Parathyroid adenoma (tissue), 2 donors: Measurements from ENCODE around the gene AGBL4.

Experiments
- H2AFZ ChIP-seq: fragments of 300-600 bp; sonication (generic); one replicate; pipeline ENCODE4 v1.7.0; 2017; ENCODE audit warnings: antibody characterized with exemption, mild to moderate bottlenecking
- H3K27ac ChIP-seq: fragments of 300-600 bp; sonication (generic); one replicate; pipeline ENCODE4 v1.7.0; 2017
- H3K27me3 ChIP-seq: fragments of 300-600 bp; sonication (generic); one replicate; pipeline ENCODE4 v1.7.0; 2017; ENCODE audit warnings: low read length; ENCODE audit not compliant: control insufficient read depth, insufficient read depth
- H3K36me3 ChIP-seq: fragments of 300-600 bp; sonication (generic); one replicate; pipeline ENCODE4 v1.7.0; 2017; ENCODE audit warnings: low read length; ENCODE audit not compliant: control insufficient read depth, insufficient read depth
- H3K4me1 ChIP-seq: fragments of 300-600 bp; sonication (generic); one replicate; pipeline ENCODE4 v1.7.0; 2017; ENCODE audit warnings: control low read depth
- H3K4me2 ChIP-seq: fragments of 300-600 bp; sonication (generic); one replicate; pipeline ENCODE4 v1.7.0; 2017; ENCODE audit warnings: low read length
- H3K4me3 ChIP-seq: fragments of 300-600 bp; sonication (generic); one replicate; pipeline ENCODE4 v1.7.0; 2017; ENCODE audit warnings: low read depth, low read length
- H3K79me2 ChIP-seq: fragments of 300-600 bp; sonication (generic); one replicate; pipeline ENCODE4 v1.7.0; 2017; ENCODE audit warnings: control low read depth
- H3K9ac ChIP-seq: fragments of 300-600 bp; sonication (generic); one replicate; pipeline ENCODE4 v1.7.0; 2017; ENCODE audit warnings: mild to moderate bottlenecking
- H3K9me3 ChIP-seq: fragments of 300-600 bp; sonication (generic); one replicate; pipeline ENCODE4 v1.7.0; 2017; ENCODE audit warnings: low read length; ENCODE audit not compliant: control insufficient read depth
- TF ChIP-seq, protein P1 (sequence below): fragments of 300-600 bp; sonication (generic); IDR thresholded peaks from one replicate; pipeline ENCODE4 v1.7.0; 2017; ENCODE audit warnings: antibody characterized with exemption, mild to moderate bottlenecking
- donor health status: primary hyperparathyroidism.

Gene AGBL4

GRCh38 chr1:48661726-48662463 lies 1361.9 kb downstream of the AGBL4 start:
- Histone ChIP-seq H3K4me2 (no peak overlapping the region), H3K4me3 (no peak overlapping the region), H2AFZ (no peak overlapping the region), H3K9ac (no peak overlapping the region), H3K9me3 (no peaks in the 10 kb centered on the region), H3K36me3 (no peaks in the 10 kb centered on the region), H3K79me2 (no peaks in the 10 kb centered on the region), H3K4me1 (no peaks in the 10 kb centered on the region), H3K27ac (no peak overlapping the region), H3K27me3 (no peaks in the 10 kb centered on the region)
- TF ChIP-seq, protein P1, sequence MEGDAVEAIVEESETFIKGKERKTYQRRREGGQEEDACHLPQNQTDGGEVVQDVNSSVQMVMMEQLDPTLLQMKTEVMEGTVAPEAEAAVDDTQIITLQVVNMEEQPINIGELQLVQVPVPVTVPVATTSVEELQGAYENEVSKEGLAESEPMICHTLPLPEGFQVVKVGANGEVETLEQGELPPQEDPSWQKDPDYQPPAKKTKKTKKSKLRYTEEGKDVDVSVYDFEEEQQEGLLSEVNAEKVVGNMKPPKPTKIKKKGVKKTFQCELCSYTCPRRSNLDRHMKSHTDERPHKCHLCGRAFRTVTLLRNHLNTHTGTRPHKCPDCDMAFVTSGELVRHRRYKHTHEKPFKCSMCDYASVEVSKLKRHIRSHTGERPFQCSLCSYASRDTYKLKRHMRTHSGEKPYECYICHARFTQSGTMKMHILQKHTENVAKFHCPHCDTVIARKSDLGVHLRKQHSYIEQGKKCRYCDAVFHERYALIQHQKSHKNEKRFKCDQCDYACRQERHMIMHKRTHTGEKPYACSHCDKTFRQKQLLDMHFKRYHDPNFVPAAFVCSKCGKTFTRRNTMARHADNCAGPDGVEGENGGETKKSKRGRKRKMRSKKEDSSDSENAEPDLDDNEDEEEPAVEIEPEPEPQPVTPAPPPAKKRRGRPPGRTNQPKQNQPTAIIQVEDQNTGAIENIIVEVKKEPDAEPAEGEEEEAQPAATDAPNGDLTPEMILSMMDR: no peak

- Histone ChIP-seq H3K36me3 (no peaks in the 10 kb centered on the region), H3K27ac (no peak overlapping the region), H3K9me3 (no peaks in the 10 kb centered on the region), H3K9ac (no peak overlapping the region), H2AFZ (no peak overlapping the region), H3K4me3 (no peak overlapping the region), H3K4me1 (no peaks in the 10 kb centered on the region), H3K4me2 (no peak overlapping the region), H3K79me2 (no peaks in the 10 kb centered on the region), H3K27me3 (no peaks in the 10 kb centered on the region)
- TF ChIP-seq, protein P1: no peak
These were observed 1364.0 kb downstream of the AGBL4 start for GRCh38 chr1:48659801-48660200.

GRCh38 chr1:48657413-48657812 lies 1366.3 kb downstream of the AGBL4 start:
- H3K79me2 ChIP-seq: no peaks in the 10 kb centered on the region
- H3K4me3 ChIP-seq: no peak overlapping the region
- H2AFZ ChIP-seq: no peak overlapping the region
- TF ChIP-seq, protein P1: no peak
- H3K9me3 ChIP-seq: no peaks in the 10 kb centered on the region
- no peaks in the 10 kb centered on the region for H3K4me1 ChIP-seq
- H3K9ac ChIP-seq: no peak overlapping the region
- no peak overlapping the region for H3K4me2 ChIP-seq
- no peaks in the 10 kb centered on the region for H3K36me3 ChIP-seq
- H3K27me3 ChIP-seq: no peaks in the 10 kb centered on the region
- no peak overlapping the region for H3K27ac ChIP-seq

DNA sequence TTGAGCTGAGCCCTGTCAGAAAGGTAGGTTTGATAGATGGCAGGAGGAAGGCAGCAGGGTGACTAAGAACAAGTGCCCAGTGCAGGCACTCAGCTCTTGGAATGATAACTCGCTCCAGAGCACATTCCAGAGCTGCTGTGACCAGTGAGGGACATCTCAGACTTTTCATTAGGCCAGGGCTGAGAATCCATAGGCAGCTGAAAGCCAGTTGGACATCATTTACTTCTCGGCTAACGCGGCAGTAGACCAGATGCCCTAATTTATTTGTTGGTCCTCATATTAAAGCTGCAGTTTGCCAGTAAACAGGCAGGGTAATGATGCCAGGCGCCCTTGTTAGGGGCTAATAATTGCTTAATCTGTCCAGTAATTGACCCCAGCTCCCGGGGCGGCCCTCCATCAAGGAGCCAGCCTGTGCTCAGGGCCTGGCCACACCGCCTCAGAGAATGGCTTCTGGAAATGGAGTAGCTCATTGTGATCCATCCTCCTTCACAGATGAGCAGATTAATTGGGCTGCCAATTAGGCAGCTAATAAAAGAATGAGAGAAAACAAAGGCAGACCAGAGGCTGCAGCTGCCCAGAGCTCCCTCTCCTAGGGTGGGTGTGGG lies 1369.0 kb downstream of the AGBL4 start:
- Histone ChIP-seq H3K36me3 (no peaks in the 10 kb centered on the region), H3K9ac (no peak overlapping the region), H3K4me2 (no peak overlapping the region), H3K27ac (no peak overlapping the region), H3K27me3 (no peaks in the 10 kb centered on the region), H3K4me3 (no peak overlapping the region), H3K9me3 (no peaks in the 10 kb centered on the region), H2AFZ (no peak overlapping the region), H3K79me2 (no peaks in the 10 kb centered on the region), H3K4me1 (no peaks in the 10 kb centered on the region)
- TF ChIP-seq, protein P1: no peak

DNA sequence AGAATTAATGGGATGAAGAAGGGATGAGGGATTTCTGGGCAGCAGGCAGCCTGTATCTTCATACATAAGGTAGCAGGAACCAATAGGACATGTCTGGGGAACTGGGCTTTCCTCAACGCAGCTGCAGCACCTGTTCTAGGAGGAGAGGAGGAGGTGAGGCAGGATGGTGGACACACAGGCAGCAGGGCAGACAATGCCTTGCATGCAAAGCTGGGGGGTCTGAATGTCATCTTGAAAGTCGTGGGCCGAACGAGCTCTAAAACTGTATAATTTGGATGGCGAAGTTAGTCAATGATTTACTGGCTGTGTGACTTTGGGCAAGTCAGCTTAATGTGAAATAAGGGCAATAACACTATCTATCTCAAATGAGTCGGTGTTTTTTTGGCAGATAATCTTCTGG lies 1371.4 kb downstream of the AGBL4 start:
- Histone ChIP-seq H2AFZ (no peak overlapping the region), H3K4me1 (no peaks in the 10 kb centered on the region), H3K79me2 (no peaks in the 10 kb centered on the region), H3K4me3 (no peak overlapping the region), H3K27ac (no peak overlapping the region), H3K9me3 (no peaks in the 10 kb centered on the region), H3K4me2 (no peak overlapping the region), H3K9ac (no peak overlapping the region), H3K36me3 (no peaks in the 10 kb centered on the region), H3K27me3 (no peaks in the 10 kb centered on the region)
- TF ChIP-seq, protein P1: no peak
